GM21381 (cell line): ENCODE measurements around the gene VGF.
"Not testable (repeated sequence)": the region's sequence is repeated elsewhere in the genome, so short reads cannot be mapped to it uniquely, and the experiment has no call there.

Experiments
- ATAC-seq: cut with Tn5 transposase; IDR thresholded peaks from one replicate; pipeline ENCODE4 v1.9.1; 2021; ENCODE audit warnings: mild to moderate bottlenecking, moderate library complexity; ENCODE audit not compliant: unreplicated experiment

VGF gene

GRCh38 chr7:101165075-101165957 is at the start of gene VGF:
TSS of gene VGF (minus strand) at chr7:101165569. CDS start at chr7:101164843, 726 bp downstream.
- peak; percentile 58 for ATAC-seq

- no peak for ATAC-seq
Measured at GRCh38 chr7:101212014-101212413, 46.6 kb upstream of the VGF start.

- ATAC-seq = no peak
Measured at GRCh38 chr7:101211501-101211900, 46.1 kb upstream of the VGF start.

- no peak for ATAC-seq
Measured at GRCh38 chr7:101210143-101210542, 44.8 kb upstream of the VGF start.

- no peak for ATAC-seq
Measured at GRCh38 chr7:101208794-101209193, 43.4 kb upstream of the VGF start.

GRCh38 chr7:101207459-101207858 is 42.1 kb upstream of the VGF start:
- ATAC-seq = no peak

GRCh38 chr7:101206665-101207042 is 41.3 kb upstream of the VGF start:
- no peak for ATAC-seq

- no peak for ATAC-seq
Measured at GRCh38 chr7:101205901-101206664, 40.7 kb upstream of the VGF start.

GRCh38 chr7:101203740-101204738 is 38.7 kb upstream of the VGF start:
- not testable (repeated sequence) for ATAC-seq

- no peak for ATAC-seq
Measured at GRCh38 chr7:101202603-101202918, 37.2 kb upstream of the VGF start.

GRCh38 chr7:101201695-101202602 is 36.6 kb upstream of the VGF start:
- ATAC-seq = no peak

GRCh38 chr7:101200862-101201599 is 35.7 kb upstream of the VGF start, which contains the start of gene MOGAT3:
TSS of gene MOGAT3 (minus strand) at chr7:101201036. CDS start at chr7:101200854, 182 bp downstream.
- no peak for ATAC-seq

- ATAC-seq = no peak
Measured at GRCh38 chr7:101200504-101200861, 35.1 kb upstream of the VGF start.

- ATAC-seq = not testable (repeated sequence)
Measured at GRCh38 chr7:101199522-101199921, 34.2 kb upstream of the VGF start.

- no peak for ATAC-seq
Measured at GRCh38 chr7:101198476-101198875, 33.1 kb upstream of the VGF start.

- ATAC-seq = no peak
Measured at GRCh38 chr7:101197991-101198390, 32.6 kb upstream of the VGF start.

- no peak for ATAC-seq
Measured at GRCh38 chr7:101195884-101196283, 30.5 kb upstream of the VGF start.

GRCh38 chr7:101189109-101189508 is 23.7 kb upstream of the VGF start:
- ATAC-seq = no peak

GRCh38 chr7:101186844-101187428 is 21.6 kb upstream of the VGF start:
- ATAC-seq = no peak
